Nucleus accumbens (tissue), 56 donors: Measurements from ENCODE around the gene MYOM1.
"Not testable (repeated sequence)": the region's sequence is repeated elsewhere in the genome, so short reads cannot be mapped to it uniquely, and the experiment has no call there.

ENCODE experiments used
- DNase-seq, 56 donors: peaks; one replicate each; lab custom pipeline; 2025; lab: John Stamatoyannopoulos, UW

MYOM1 gene

GRCh38 chr18:3062798-3063680 is 156.7 kb downstream of the MYOM1 start:
- peak in 47 of 56 donors; percentile 1 to 82 (median 37) for DNase-seq

- no peak for DNase-seq
Measured at GRCh38 chr18:3061581-3062312, 158.0 kb downstream of the MYOM1 start.

DNA sequence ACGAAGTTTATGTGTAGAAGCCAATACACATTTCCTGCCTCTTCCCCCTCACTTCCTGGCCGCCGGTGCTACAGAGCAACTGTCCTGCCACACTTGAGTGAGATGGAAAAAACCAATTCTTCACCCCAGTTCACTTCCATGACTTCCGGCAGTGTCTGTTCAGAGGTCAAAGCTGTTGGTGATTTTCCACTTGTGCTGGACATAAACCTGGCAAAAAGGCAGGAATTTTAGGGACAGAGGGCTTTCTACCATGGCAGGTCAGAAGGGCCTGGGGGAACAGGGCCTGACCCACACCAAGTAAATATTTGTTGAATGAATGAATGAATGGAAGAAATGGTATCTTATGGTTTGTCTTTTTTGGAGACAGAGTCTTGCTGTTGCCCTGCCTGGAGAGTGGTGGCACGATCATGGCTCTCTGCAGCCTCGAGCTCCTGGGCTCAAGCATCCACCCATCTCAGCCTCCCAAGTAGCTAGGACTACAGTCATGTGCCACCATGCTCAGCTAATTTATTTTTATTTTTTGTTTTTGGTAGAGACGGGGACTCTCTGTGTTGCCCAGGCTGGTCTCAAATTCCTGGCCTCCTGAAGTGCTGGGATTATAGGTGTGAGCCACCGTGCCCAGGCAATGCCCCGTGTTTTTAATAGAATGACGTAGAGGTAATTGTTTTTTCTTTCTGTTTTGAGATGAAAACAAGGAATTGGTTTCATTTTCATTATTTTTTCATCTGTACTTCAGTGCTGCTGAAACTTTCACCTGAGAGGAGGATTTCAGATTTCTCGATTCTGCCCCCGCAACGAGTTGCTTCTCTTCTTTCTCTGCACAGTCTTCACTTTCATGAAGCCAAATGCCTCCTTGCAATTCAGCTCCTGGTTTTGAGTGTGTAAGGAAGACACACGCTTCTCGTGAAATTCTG is 158.8 kb downstream of the MYOM1 start:
- DNase-seq = no peak

- no peak for DNase-seq
Measured at GRCh38 chr18:3059272-3059671, 160.5 kb downstream of the MYOM1 start.

DNA sequence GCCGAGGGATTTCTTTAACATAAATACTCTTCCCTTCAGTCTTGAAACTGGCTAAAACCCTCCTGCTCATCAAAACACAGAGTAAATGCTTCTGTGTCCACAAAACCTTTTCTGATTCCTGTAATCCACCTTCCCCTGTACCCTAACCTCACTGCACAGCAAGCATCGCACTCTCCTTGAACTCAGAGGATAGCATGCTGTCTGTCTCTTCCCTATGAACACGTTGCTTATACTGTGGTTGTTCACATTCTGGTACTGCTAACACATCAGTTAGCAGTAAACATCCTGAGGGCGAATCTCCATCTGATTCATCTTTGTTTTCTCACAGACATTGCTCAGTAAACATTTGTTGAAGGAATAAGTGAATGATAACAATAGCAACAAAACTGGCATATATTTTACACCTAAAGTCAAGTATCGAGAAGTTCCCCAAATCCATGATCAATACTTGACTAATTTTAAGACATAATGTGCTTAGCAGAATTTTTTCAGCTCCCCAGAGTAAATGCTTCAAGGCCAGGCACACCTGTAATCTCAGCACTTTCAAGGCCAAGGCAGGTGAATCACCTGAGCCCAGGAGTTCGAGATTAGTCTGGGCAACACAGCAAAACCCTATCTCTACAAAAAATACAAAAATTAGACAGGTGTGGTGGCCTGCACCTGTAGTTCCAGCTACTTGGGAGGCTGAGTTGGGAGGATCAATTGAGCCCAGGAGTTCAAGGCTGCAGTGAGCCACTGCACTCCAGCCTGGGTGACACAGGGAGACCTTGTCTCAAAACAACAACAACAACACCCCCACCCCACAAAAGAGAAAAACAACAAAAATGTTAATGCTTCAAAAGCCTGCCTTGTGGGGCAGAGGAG is 161.2 kb downstream of the MYOM1 start:
- DNase-seq = no peak

- no peak for DNase-seq
Measured at GRCh38 chr18:3057526-3057925, 162.2 kb downstream of the MYOM1 start.

DNA sequence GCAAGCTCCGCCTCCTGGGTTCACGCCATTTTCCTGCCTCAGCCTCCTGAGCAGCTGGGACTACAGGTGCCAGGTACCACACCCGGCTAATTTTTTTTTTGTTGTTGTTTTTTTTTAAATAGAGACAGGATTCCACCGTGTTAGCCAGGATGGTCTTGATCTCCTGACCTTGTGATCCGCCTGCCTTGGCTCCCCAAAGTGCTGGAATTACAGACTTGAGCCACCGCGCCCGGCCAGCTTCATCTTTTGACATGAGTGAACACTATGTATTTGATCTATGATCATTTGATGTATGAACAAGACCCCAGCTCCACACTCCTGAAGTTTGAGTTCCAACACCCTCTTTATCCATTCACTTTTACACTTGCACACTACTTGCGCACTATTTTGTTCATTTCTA is 163.5 kb downstream of the MYOM1 start:
- DNase-seq = no peak

GRCh38 chr18:3055816-3056215 is 164.0 kb downstream of the MYOM1 start:
- no peak for DNase-seq

GRCh38 chr18:3055186-3055728 is 164.5 kb downstream of the MYOM1 start:
- no peak for DNase-seq

DNA sequence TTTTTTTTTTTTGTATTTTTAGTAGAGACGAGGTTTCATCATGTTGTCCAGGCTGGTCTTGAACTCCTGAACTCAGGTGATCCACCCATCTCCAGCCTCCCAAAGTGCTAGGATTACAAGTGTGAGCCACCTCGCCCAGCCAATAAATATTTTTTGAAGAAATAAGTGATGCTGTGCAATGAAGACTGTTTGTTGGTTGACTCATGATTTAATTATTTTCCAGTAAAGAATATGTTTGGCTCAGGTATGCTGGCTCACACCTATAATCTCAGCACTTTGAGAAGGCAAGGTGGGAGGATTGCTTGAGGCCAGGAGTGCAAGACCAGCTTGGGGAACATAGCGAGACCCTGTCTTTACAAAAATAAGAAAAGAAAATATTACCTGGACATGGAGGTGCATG is 165.0 kb downstream of the MYOM1 start:
- DNase-seq = no peak

DNA sequence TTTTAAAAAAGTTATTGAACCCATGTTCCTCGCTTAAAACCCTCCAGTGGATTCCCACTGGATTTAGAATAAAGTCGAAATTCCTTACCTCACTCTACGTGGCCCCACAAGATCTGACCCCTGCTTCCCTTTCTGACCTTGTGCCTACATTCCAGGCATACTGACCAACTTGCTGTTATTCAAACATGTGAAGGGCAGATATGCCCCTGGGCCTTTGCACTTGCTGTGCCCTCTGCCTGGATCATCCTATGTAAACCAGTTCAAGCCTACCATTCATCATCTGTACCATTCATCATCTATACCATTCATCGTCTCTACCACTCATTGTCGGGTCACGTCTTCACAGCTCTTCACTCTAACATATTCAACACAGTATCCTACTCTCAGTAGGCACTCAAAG is 165.6 kb downstream of the MYOM1 start:
- DNase-seq = no peak

GRCh38 chr18:3053081-3053480 is 166.7 kb downstream of the MYOM1 start:
- DNase-seq = no peak

DNA sequence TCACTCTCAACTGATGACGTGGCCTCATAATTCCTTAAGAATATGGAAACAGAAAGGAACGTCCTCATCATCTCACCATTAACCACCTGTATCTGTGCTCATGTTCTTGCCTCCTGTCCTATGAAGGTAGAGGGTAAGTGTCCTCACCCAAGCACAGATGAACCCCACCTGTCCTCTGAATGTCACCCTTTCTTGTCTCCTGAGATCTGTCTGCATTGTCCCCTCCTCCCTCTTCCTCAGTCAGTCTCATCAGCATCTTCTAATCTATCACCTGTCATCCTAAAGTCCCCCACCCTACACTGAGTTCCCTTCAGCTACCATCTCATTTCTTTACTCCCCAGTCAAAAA is 167.4 kb downstream of the MYOM1 start:
- DNase-seq = no peak

DNA sequence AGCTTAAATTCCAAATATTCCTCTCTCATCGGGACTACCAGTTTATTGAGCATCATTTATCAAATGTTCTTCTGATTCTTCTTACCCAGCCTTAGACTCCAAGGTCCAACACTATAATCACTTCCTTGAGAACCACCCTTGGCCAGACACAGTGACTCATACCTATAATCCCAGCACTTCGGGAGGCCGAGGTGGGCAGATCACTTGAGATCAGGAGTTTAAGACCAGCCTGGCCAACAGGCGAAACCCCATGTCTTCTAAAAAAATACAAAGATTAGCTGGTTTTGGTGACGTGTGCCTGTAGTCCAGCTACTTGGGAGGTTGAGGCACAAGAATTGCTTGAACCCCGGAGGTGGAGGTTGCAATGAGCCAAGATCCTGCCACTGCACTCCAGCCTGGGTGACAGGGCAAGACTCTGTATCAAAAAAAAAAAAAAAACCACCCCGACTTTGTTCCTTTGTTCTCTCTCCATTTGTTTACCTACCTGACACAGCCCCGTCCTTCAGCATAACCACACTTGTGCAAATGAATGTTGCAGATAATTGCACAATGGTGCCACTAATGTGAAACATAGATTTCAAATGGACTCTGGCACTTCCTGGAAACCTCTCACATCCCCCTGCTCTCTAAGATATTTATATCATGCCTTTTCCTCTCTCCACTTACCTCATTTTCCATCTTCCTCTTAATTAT is 167.9 kb downstream of the MYOM1 start:
- DNase-seq = no peak

- not testable (repeated sequence) for DNase-seq
Measured at GRCh38 chr18:3049897-3050454, 169.8 kb downstream of the MYOM1 start.

GRCh38 chr18:3048820-3049349 is 170.9 kb downstream of the MYOM1 start:
- no peak for DNase-seq

DNA sequence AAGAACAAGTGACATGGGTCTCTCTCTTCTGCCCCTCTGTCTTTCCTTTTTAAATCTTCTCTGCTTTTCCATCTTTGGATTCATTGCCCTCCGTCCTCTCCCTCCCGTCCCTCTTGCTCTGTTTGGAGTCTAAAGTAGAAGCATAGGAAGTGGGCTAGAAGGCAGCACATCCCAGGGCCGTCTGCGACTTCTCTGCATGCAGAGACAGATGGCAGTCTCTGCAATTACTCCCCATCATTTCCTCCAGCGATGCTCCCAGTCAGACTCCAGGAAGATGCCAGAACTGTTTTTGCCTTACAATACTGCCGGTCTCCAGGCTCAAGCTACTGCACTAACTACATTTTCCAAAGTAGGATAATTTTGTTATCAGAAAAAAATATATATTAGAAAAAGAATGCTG is 171.6 kb downstream of the MYOM1 start:
- DNase-seq = peak in 1 of 56 donors; percentile 5

DNA sequence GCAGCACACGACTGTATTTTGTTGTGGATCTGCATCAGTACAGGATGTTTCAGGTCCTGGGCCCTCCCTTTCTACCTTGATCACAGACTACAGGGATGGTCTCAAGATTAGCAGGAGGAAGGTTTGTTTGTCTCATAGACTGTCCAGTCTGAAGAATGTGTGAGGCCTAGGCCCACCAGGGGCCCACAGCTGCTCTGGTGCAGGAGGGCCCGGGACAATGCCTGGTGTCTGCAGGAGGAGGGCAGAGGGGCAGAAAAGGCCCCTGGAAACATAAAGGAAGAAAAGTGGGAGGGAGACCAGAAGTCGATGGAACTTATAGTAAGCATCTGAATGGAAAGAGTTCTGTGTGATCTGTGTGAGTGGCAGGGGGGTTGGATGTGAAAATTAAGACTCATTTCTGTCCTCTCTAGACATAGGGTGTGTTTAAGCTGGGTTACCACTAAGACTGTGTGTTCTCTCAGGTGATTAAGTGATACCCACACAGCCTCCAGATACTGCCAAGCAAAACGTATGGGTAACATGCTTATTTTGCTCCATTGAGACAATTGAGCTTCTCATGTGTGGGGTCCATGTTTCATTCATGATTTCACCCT is 173.5 kb downstream of the MYOM1 start:
- no peak for DNase-seq
